WTC11 (cell line): ENCODE measurements around the gene VPS8. TPM values are rescaled to one million over a fixed set of nuclear protein-coding genes. Genes with fewer than 3 reads are reported as not detected.
A peak's percentile ranks its signal among the peaks of the same experiment; 100 is the strongest.

Experiments
- ATAC-seq: fragments of 200-7000 bp; cut with Tn5 transposase; 2 replicates; pipeline ENCODE4 v1.10.0; 2021; ENCODE audit warnings: mild to moderate bottlenecking, moderate library complexity
- CTCF ChIA-PET: fragments of 300-600 bp; sonication (Branson Sonifier 250); formaldehyde crosslinking; loops from one replicate; lab custom pipeline; 2021; ENCODE audit warnings: antibody characterized with exemption; lab: Charles Lee
- POLR2A ChIA-PET: fragments of 350-600 bp; sonication (Branson Sonifier 250); formaldehyde crosslinking; loops from one replicate; lab custom pipeline; 2021; ENCODE audit warnings: antibody characterized with exemption; lab: Charles Lee
- DNase-seq: peaks from one replicate; pipeline ENCODE4 v3.0.0; 2021; ENCODE audit warnings: low spot score
- H3K27ac Mint-ChIP-seq: 2 replicates; pipeline ENCODE4 v1.8.0; 2021; ENCODE audit warnings: mixed read lengths
- H3K27me3 Mint-ChIP-seq: 2 replicates; pipeline ENCODE4 v1.8.0; 2021; ENCODE audit warnings: low read depth, mild to moderate bottlenecking, moderate library complexity, mixed read lengths
- H3K36me3 Mint-ChIP-seq: 2 replicates; pipeline ENCODE4 v1.8.0; 2021; ENCODE audit warnings: mixed read lengths
- H3K4me1 Mint-ChIP-seq: 2 replicates; pipeline ENCODE4 v1.8.0; 2022; ENCODE audit warnings: mixed read lengths
- H3K4me3 Mint-ChIP-seq: 2 replicates; pipeline ENCODE4 v1.8.0; 2021; ENCODE audit warnings: mild to moderate bottlenecking, moderate library complexity, mixed read lengths
- H3K9me3 Mint-ChIP-seq: 2 replicates; pipeline ENCODE4 v1.8.0; 2021; ENCODE audit warnings: mixed read lengths
- CTCF ChIP-seq: fragments of 200-600 bp; IDR thresholded peaks from 2 replicates; pipeline ENCODE4 v1.8.0; 2022; ENCODE audit warnings: antibody characterized with exemption
- ELF4 ChIP-seq: sonication (generic); formaldehyde crosslinking; IDR thresholded peaks from 2 replicates; pipeline ENCODE4 v1.8.1; 2022; ENCODE audit warnings: low read depth, mild to moderate bottlenecking, moderate library complexity, missing genetic modification reagents
- FOXK1 ChIP-seq: sonication (generic); formaldehyde crosslinking; IDR thresholded peaks from 2 replicates; pipeline ENCODE4 v1.8.0; 2022; ENCODE audit warnings: mild to moderate bottlenecking, moderate library complexity, missing genetic modification reagents
- FOXP1 ChIP-seq: sonication (generic); formaldehyde crosslinking; IDR thresholded peaks from 2 replicates; pipeline ENCODE4 v1.8.0; 2022; ENCODE audit warnings: missing genetic modification reagents, mild to moderate bottlenecking, moderate library complexity, borderline replicate concordance
- GABPB1 ChIP-seq: sonication (generic); formaldehyde crosslinking; IDR thresholded peaks from 2 replicates; pipeline ENCODE4 v1.8.1; 2023; ENCODE audit warnings: mild to moderate bottlenecking, missing genetic modification reagents
- GRHL2 ChIP-seq: fragments of 250-450 bp; sonication (Bioruptor Pico); IDR thresholded peaks from 2 replicates; pipeline ENCODE4 v1.8.0; 2022; ENCODE audit warnings: mild to moderate bottlenecking, moderate library complexity; ENCODE audit not compliant: insufficient replicate concordance, severe bottlenecking
- IRF1 ChIP-seq: sonication (generic); formaldehyde crosslinking; IDR thresholded peaks from 2 replicates; pipeline ENCODE4 v1.8.0; 2023; ENCODE audit warnings: missing genetic modification reagents
- JUN ChIP-seq: sonication (generic); formaldehyde crosslinking; IDR thresholded peaks from 2 replicates; pipeline ENCODE4 v1.8.0; 2023; ENCODE audit warnings: mild to moderate bottlenecking, missing genetic modification reagents
- NR1H2 ChIP-seq: sonication (generic); formaldehyde crosslinking; IDR thresholded peaks from 2 replicates; pipeline ENCODE4 v1.9.0; 2021; ENCODE audit warnings: mild to moderate bottlenecking, moderate library complexity, missing genetic modification reagents
- NR3C1 ChIP-seq: sonication (generic); formaldehyde crosslinking; conservative IDR thresholded peaks from 2 replicates; pipeline ENCODE4 v1.8.1; 2023; ENCODE audit warnings: low read depth, mild to moderate bottlenecking, missing genetic modification reagents
- PREB ChIP-seq: sonication (generic); formaldehyde crosslinking; IDR thresholded peaks from 2 replicates; pipeline ENCODE4 v1.8.1; 2022; ENCODE audit warnings: mild to moderate bottlenecking, missing genetic modification reagents, moderate library complexity, borderline replicate concordance
- RORB ChIP-seq: fragments of 250-450 bp; sonication (Bioruptor Pico); IDR thresholded peaks from 2 replicates; pipeline ENCODE4 v1.9.0; 2021; ENCODE audit warnings: mild to moderate bottlenecking
- SMAD3 ChIP-seq: sonication (generic); formaldehyde crosslinking; IDR thresholded peaks from 2 replicates; pipeline ENCODE4 v1.8.0; 2022; ENCODE audit warnings: missing genetic modification reagents, mild to moderate bottlenecking, borderline replicate concordance
- ZBTB21 ChIP-seq: sonication (generic); formaldehyde crosslinking; IDR thresholded peaks from 2 replicates; pipeline ENCODE4 v1.8.1; 2023; ENCODE audit warnings: mild to moderate bottlenecking, missing genetic modification reagents, borderline replicate concordance
- ZNF121 ChIP-seq: sonication (generic); formaldehyde crosslinking; IDR thresholded peaks from 2 replicates; pipeline ENCODE4 v1.8.0; 2023; ENCODE audit warnings: missing genetic modification reagents
- total RNA-seq: library from RNA; stranded (reverse); gene quantifications from 3 replicates; pipeline ENCODE4 v1.2.3, GENCODE V29; 2021
- TF ChIP-seq, protein P1 (sequence below): fragments of 250-450 bp; sonication (Bioruptor Pico); IDR thresholded peaks from 2 replicates; pipeline ENCODE4 v2.1.2; 2022; ENCODE audit warnings: mild to moderate bottlenecking, moderate library complexity
- TF ChIP-seq, protein P2 (sequence below): sonication (generic); formaldehyde crosslinking; IDR thresholded peaks from 2 replicates; pipeline ENCODE4 v1.8.0; 2022; ENCODE audit warnings: mild to moderate bottlenecking, missing genetic modification reagents
- TF ChIP-seq, protein P3 (sequence below): sonication (generic); formaldehyde crosslinking; IDR thresholded peaks from 2 replicates; pipeline ENCODE4 v1.8.1; 2023; ENCODE audit warnings: mild to moderate bottlenecking, moderate library complexity, missing genetic modification reagents

The VPS8 gene
- total RNA-seq, 1 experiment from 2014 or later: 44.9 TPM

GRCh38 chr3:184952671-184953070 lies 140.7 kb downstream of the VPS8 start:
- ChIA-PET POLR2A (no interaction called here), CTCF (interaction anchor here (0.6 kb wide), 1 partner anchor 1137 kb away, joined by 3 read pairs; no protein-coding TSS in a partner anchor)
- ATAC-seq (no peak), DNase-seq (no peak)
- H3K4me1 Mint-ChIP-seq: peaks cover 27% of the 10 kb centered on the region
- TF ChIP-seq, protein P1, sequence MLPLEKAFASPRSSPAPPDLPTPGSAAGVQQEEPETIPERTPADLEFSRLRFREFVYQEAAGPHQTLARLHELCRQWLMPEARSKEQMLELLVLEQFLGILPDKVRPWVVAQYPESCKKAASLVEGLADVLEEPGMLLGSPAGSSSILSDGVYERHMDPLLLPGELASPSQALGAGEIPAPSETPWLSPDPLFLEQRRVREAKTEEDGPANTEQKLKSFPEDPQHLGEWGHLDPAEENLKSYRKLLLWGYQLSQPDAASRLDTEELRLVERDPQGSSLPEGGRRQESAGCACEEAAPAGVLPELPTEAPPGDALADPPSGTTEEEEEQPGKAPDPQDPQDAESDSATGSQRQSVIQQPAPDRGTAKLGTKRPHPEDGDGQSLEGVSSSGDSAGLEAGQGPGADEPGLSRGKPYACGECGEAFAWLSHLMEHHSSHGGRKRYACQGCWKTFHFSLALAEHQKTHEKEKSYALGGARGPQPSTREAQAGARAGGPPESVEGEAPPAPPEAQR: no peak
- no peak for TF ChIP-seq NR3C1
- TF ChIP-seq, protein P2, sequence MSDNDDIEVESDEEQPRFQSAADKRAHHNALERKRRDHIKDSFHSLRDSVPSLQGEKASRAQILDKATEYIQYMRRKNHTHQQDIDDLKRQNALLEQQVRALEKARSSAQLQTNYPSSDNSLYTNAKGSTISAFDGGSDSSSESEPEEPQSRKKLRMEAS: no peak
- TF ChIP-seq GABPB1 (CRISPR knock-in tag): no peak
- TF ChIP-seq CTCF: no peak
- TF ChIP-seq SMAD3 (CRISPR knock-in tag): no peak
- no peak for TF ChIP-seq ELF4
- no peak for TF ChIP-seq FOXK1
- TF ChIP-seq NR1H2 (CRISPR knock-in tag): no peak
- TF ChIP-seq ZNF121: no peak
- no peak for TF ChIP-seq JUN (CRISPR knock-in tag)
- no peak for TF ChIP-seq PREB
- TF ChIP-seq, protein P3, sequence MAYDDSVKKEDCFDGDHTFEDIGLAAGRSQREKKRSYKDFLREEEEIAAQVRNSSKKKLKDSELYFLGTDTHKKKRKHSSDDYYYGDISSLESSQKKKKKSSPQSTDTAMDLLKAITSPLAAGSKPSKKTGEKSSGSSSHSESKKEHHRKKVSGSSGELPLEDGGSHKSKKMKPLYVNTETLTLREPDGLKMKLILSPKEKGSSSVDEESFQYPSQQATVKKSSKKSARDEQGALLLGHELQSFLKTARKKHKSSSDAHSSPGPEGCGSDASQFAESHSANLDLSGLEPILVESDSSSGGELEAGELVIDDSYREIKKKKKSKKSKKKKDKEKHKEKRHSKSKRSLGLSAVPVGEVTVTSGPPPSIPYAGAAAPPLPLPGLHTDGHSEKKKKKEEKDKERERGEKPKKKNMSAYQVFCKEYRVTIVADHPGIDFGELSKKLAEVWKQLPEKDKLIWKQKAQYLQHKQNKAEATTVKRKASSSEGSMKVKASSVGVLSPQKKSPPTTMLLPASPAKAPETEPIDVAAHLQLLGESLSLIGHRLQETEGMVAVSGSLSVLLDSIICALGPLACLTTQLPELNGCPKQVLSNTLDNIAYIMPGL (CRISPR knock-in tag): no peak
- TF ChIP-seq RORB (CRISPR knock-in tag): no peak
- no peak for TF ChIP-seq ZBTB21 (CRISPR knock-in tag)
- TF ChIP-seq FOXP1 (CRISPR knock-in tag): no peak
- no peak for TF ChIP-seq IRF1 (CRISPR knock-in tag)
- TF ChIP-seq, all 79 proteins: peak for 0
- Mint-ChIP-seq H3K9me3 (peaks cover 3% of the 10 kb centered on the region; the same call in 1 of the 2 replicates), H3K4me3 (no peak overlapping the region), H3K27me3 (no peaks in the 10 kb centered on the region), H3K36me3 (peaks cover 11% of the 10 kb centered on the region), H3K27ac (peak overlapping the region; percentile 17; the same call in 1 of the 2 replicates)

DNA sequence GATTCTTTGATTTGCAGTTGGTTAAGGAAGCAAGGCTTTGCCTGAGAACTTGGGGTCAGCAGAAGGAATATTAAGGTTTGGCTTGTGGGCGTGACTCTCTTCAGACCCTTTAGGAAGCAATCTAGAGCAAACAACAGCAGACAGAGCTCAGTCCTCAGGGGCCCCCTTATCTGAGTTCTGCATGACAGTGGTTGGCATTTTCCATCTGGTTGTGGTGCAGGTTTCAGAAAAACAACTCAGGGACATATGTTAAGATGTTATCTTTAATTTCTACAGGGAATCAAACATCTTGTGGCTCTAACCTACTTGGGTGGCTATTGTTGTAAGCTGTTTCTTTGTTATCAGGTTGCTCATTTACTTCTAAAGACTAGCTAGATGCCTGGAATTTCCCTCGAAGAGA lies 141.4 kb downstream of the VPS8 start:
- no peak overlapping the region for H3K4me3 Mint-ChIP-seq
- H3K9me3 Mint-ChIP-seq: peaks cover 3% of the 10 kb centered on the region; the same call in 1 of the 2 replicates
- H3K4me1 Mint-ChIP-seq: peaks cover 27% of the 10 kb centered on the region
- CTCF ChIA-PET: interaction anchor here (0.6 to 1.0 kb wide), 2 partner anchors 223 to 1138 kb away, joined by 3 read pairs; no protein-coding TSS in a partner anchor
- POLR2A ChIA-PET: interaction anchor here (0.6 kb wide), 1 partner anchor 12 kb away, joined by 3 read pairs; no protein-coding TSS in a partner anchor
- no peaks in the 10 kb centered on the region for H3K27me3 Mint-ChIP-seq
- ATAC-seq: peak; percentile 80
- no peak for DNase-seq
- H3K36me3 Mint-ChIP-seq: peaks cover 11% of the 10 kb centered on the region
- no peak for TF ChIP-seq ZBTB21 (CRISPR knock-in tag)
- TF ChIP-seq GRHL2 (CRISPR knock-in tag): no peak
- peak overlapping the region; percentile 44 for H3K27ac Mint-ChIP-seq
